GM18870 (cell line): Measurements from ENCODE around the gene ISL1.

Experiments used
- ATAC-seq: cut with Tn5 transposase; IDR thresholded peaks from one replicate; pipeline ENCODE4 v1.9.1; 2021; ENCODE audit warnings: moderate library complexity; ENCODE audit not compliant: unreplicated experiment

Gene ISL1

GRCh38 chr5:51386916-51387883 is 4.0 kb downstream of the ISL1 start:
- no peak for ATAC-seq

GRCh38 chr5:51387884-51388275 is 4.6 kb downstream of the ISL1 start:
- ATAC-seq, result no peak

GRCh38 chr5:51388488-51389287 is 5.4 kb downstream of the ISL1 start:
- ATAC-seq, result no peak

- no peak for ATAC-seq
Observed at GRCh38 chr5:51389288-51389576, 6.0 kb downstream of the ISL1 start.

GRCh38 chr5:51389577-51390463 is 6.6 kb downstream of the ISL1 start:
- ATAC-seq, result no peak

- ATAC-seq, result no peak
Observed at GRCh38 chr5:51391175-51391574, 7.9 kb downstream of the ISL1 start.

- no peak for ATAC-seq
Observed at GRCh38 chr5:51392689-51393199, 9.5 kb downstream of the ISL1 start.

GRCh38 chr5:51394609-51395008 is 11.4 kb downstream of the ISL1 start:
- no peak for ATAC-seq

- no peak for ATAC-seq
Observed at GRCh38 chr5:51395245-51395644, 12.0 kb downstream of the ISL1 start.

GRCh38 chr5:51395666-51396356 is 12.6 kb downstream of the ISL1 start:
- no peak for ATAC-seq

- no peak for ATAC-seq
Observed at GRCh38 chr5:51396797-51397196, 13.5 kb downstream of the ISL1 start.

- ATAC-seq, result no peak
Observed at GRCh38 chr5:51397996-51398395, 14.7 kb downstream of the ISL1 start.

- ATAC-seq, result no peak
Observed at GRCh38 chr5:51398875-51399642, 15.8 kb downstream of the ISL1 start.

GRCh38 chr5:51399643-51400006 is 16.4 kb downstream of the ISL1 start:
- no peak for ATAC-seq

- ATAC-seq, result no peak
Observed at GRCh38 chr5:51404255-51404654, 21.0 kb downstream of the ISL1 start.

- ATAC-seq, result no peak
Observed at GRCh38 chr5:51411921-51412325, 28.7 kb downstream of the ISL1 start.

- no peak for ATAC-seq
Observed at GRCh38 chr5:51414516-51414915, 31.3 kb downstream of the ISL1 start.

GRCh38 chr5:51416149-51416548 is 32.9 kb downstream of the ISL1 start:
- no peak for ATAC-seq

- ATAC-seq, result no peak
Observed at GRCh38 chr5:51433052-51433710, 49.9 kb downstream of the ISL1 start.
